Measurements from ENCODE around the gene MAN2A2.
A peak's percentile ranks its signal among the peaks of the same experiment; 100 is the strongest.

- no peak for TF ChIP-seq CTCF (IDR thresholded peaks at IDR 0.05)
- TF ChIP-seq POLR2A (IDR thresholded peaks at IDR 0.05): peak in 1 of 2 donors; percentile 16
These were observed 32.0 kb downstream of the MAN2A2 start, which contains the start of gene UNC45A for GRCh38 chr15:90934949-90935751.
